CD14-positive monocyte (primary cell): ENCODE data around the gene CDK18. TPM values are rescaled to one million over a fixed set of nuclear protein-coding genes. Genes with fewer than 3 reads are reported as not detected.

Experiments
- DNase-seq, 3 donors: peaks; one replicate each; pipeline ENCODE4 v3.0.0-alpha.2; 2011 to 2022
- H2AFZ ChIP-seq: 2 replicates; pipeline ENCODE4 v1.6.0; 2012; ENCODE audit warnings: mild to moderate bottlenecking, low read depth, low read length, inconsistent platforms; ENCODE audit not compliant: insufficient read depth, poor library complexity, severe bottlenecking
- H3K27ac ChIP-seq, 2 donors: 1 replicate in 1 of 2; 2 replicates in 1 of 2; pipeline ENCODE4 v1.5.1; 2012 to 2013; ENCODE audit warnings: low read length in 2 of 2, control low read depth in 1 of 2, inconsistent platforms in 1 of 2, low read depth in 1 of 2, mild to moderate bottlenecking in 1 of 2
- H3K27me3 ChIP-seq, 2 donors: one replicate each; pipeline versions ENCODE4 v1.6.0 to v1.6.1; 2011 to 2013; ENCODE audit warnings: low read length in 2 of 2; ENCODE audit not compliant: control insufficient read depth in 2 of 2, insufficient read depth in 2 of 2
- H3K36me3 ChIP-seq, 2 donors: replicated peaks in 1 of 2; 1 replicate in 1 of 2; 2 replicates in 1 of 2; pipeline versions ENCODE4 v1.5.1 to v1.6.1; 2012 to 2013; ENCODE audit warnings: low read length in 2 of 2, control low read depth in 1 of 2, inconsistent platforms in 1 of 2, mild to moderate bottlenecking in 1 of 2; ENCODE audit not compliant: insufficient read depth in 2 of 2, control insufficient read depth in 1 of 2
- H3K4me1 ChIP-seq, 2 donors: 1 replicate in 1 of 2; 2 replicates in 1 of 2; pipeline versions ENCODE4 v1.5.1 to v1.6.1; 2012 to 2013; ENCODE audit warnings: low read length in 2 of 2, control low read depth in 1 of 2, inconsistent platforms in 1 of 2, mild to moderate bottlenecking in 1 of 2, moderate library complexity in 1 of 2; ENCODE audit not compliant: insufficient read depth in 2 of 2, control insufficient read depth in 1 of 2
- H3K4me2 ChIP-seq: replicated peaks from 2 replicates; pipeline ENCODE3; 2012; ENCODE audit warnings: low read length, moderate library complexity, mild to moderate bottlenecking; ENCODE audit not compliant: poor library complexity, severe bottlenecking; ENCODE audit errors: extremely low read depth
- H3K4me3 ChIP-seq, 3 experiments: fragments of 200-600 bp in 1 of 3; sonication (generic) in 1 of 3; replicated peaks in 1 of 3; 1 replicate in 2 of 3; 2 replicates in 1 of 3; pipeline ENCODE4 v1.5.1; 2011 to 2013; ENCODE audit warnings: low read length in 3 of 3, mild to moderate bottlenecking in 3 of 3, control low read depth in 2 of 3, low read depth in 2 of 3, inconsistent platforms in 1 of 3, moderate library complexity in 1 of 3
- H3K79me2 ChIP-seq: 2 replicates; pipeline ENCODE4 v1.6.0; 2012; ENCODE audit warnings: mild to moderate bottlenecking, control low read depth, inconsistent platforms, low read length, moderate library complexity; ENCODE audit not compliant: insufficient read depth
- H3K9ac ChIP-seq: 2 replicates; pipeline ENCODE4 v1.6.0; 2017; ENCODE audit warnings: low read length, mild to moderate bottlenecking; ENCODE audit not compliant: insufficient read depth, poor library complexity, severe bottlenecking
- H3K9me3 ChIP-seq, 2 donors: replicated peaks in 1 of 2; 1 replicate in 1 of 2; 2 replicates in 1 of 2; pipeline versions ENCODE4 v1.5.1 to v1.6.1; 2012 to 2013; ENCODE audit warnings: low read length in 2 of 2, control low read depth in 1 of 2; ENCODE audit not compliant: control insufficient read depth in 1 of 2, insufficient read depth in 1 of 2
- H4K20me1 ChIP-seq: 2 replicates; pipeline ENCODE4 v1.6.0; 2012; ENCODE audit warnings: mild to moderate bottlenecking, low read length, control low read depth, moderate library complexity; ENCODE audit not compliant: insufficient read depth
- H3K27ac Mint-ChIP-seq, 7 donors: one replicate each; pipeline ENCODE4 v1.8.0; 2020; ENCODE audit warnings: mild to moderate bottlenecking in 7 of 7, mixed read lengths in 7 of 7, moderate library complexity in 6 of 7, inconsistent platforms in 2 of 7
- H3K27me3 Mint-ChIP-seq, 3 donors: one replicate each; pipeline ENCODE4 v1.8.0; 2021 to 2022; ENCODE audit warnings: low read depth in 3 of 3, mild to moderate bottlenecking in 3 of 3, mixed read lengths in 3 of 3, moderate library complexity in 3 of 3, inconsistent platforms in 1 of 3
- H3K36me3 Mint-ChIP-seq, 2 donors: one replicate each; pipeline ENCODE4 v1.8.0; 2020; ENCODE audit warnings: mixed read lengths in 2 of 2, inconsistent platforms in 1 of 2, mild to moderate bottlenecking in 1 of 2
- H3K4me1 Mint-ChIP-seq: one replicate; pipeline ENCODE4 v1.8.0; 2020; ENCODE audit warnings: mild to moderate bottlenecking, mixed read lengths
- H3K4me3 Mint-ChIP-seq, 2 donors: one replicate each; pipeline ENCODE4 v1.8.0; 2020; ENCODE audit warnings: mild to moderate bottlenecking in 2 of 2, mixed read lengths in 2 of 2, moderate library complexity in 1 of 2
- H3K9me3 Mint-ChIP-seq, 7 donors: one replicate each; pipeline ENCODE4 v1.8.0; 2020 to 2022; ENCODE audit warnings: mixed read lengths in 7 of 7, mild to moderate bottlenecking in 6 of 7, moderate library complexity in 6 of 7, inconsistent platforms in 2 of 7
- CTCF ChIP-seq: fragments of 200-600 bp; IDR thresholded peaks from one replicate; pipeline ENCODE4 v1.8.0; 2022; ENCODE audit warnings: antibody characterized with exemption, mild to moderate bottlenecking
- WGBS: methylation state at CpG from one replicate; pipeline ENCODE4 v1.1.5; 2013; ENCODE audit warnings: missing lambda C conversion rate; ENCODE audit not compliant: insufficient coverage; 5-methylcytosine and 5-hydroxymethylcytosine counted together
- intact Hi-C, 2 donors: fragments of 100-400 bp; cut with micrococcal nuclease; formaldehyde crosslinking; loops; one replicate each; pipeline versions ENCODE4 v1.15.0 to v1.15.1; 2023
- polyA plus RNA-seq, 3 donors: library from polyadenylated mRNA; depleted of rRNA in 1 of 3; unstranded in 2 of 3; stranded (reverse) in 1 of 3; fragments of 300-500 nt in 2 of 3; fragments of >200 nt in 1 of 3; fragmentation: Illumina TruSeq in 2 of 3; gene quantifications; 1 replicate in 2 of 3; 2 replicates in 1 of 3; pipeline ENCODE4 v1.2.3, GENCODE V29; 2012 to 2021

Gene CDK18
- polyA plus RNA-seq, 3 donors, result 0.48 to 4.4 (median 0.66) TPM

- DNase-seq, result no peak
- H3K27me3 ChIP-seq, result no peaks in the 10 kb centered on the region
- no peak for TF ChIP-seq CTCF
- intact Hi-C loops, result loop anchor here in 1 of 2 donors (10.0 kb wide), 1 partner anchor 181 kb away; no protein-coding TSS in a partner anchor
- no peaks in the 10 kb centered on the region for H4K20me1 ChIP-seq
- H3K9ac ChIP-seq, result no peak overlapping the region
- H3K9me3 Mint-ChIP-seq, result no peaks in the 10 kb centered on the region
- no peak overlapping the region for H3K4me3 ChIP-seq
- H3K79me2 ChIP-seq, result no peaks in the 10 kb centered on the region
- no peaks in the 10 kb centered on the region for H3K9me3 ChIP-seq
- peaks cover 32% of the 10 kb centered on the region for H3K4me1 Mint-ChIP-seq
- H3K4me2 ChIP-seq, result no peak overlapping the region
- no peak overlapping the region for H3K27ac ChIP-seq
- WGBS, result 94% methylated on average over 3 of the region's 7 CpGs
- H3K27ac Mint-ChIP-seq, result no peak overlapping the region
- no peak overlapping the region for H2AFZ ChIP-seq
- H3K4me3 Mint-ChIP-seq, result no peak overlapping the region
- peaks cover 31 to 37% of the 10 kb centered on the region in 2 donors for H3K4me1 ChIP-seq
- H3K36me3 ChIP-seq, result no peaks in the 10 kb centered on the region
- peaks cover 3 to 10% (median 5%) of the 10 kb centered on the region in 3 donors for H3K27me3 Mint-ChIP-seq
- no peaks in the 10 kb centered on the region for H3K36me3 Mint-ChIP-seq
Observed at GRCh38 chr1:205533748-205534443, 29.4 kb downstream of the CDK18 start.

DNA sequence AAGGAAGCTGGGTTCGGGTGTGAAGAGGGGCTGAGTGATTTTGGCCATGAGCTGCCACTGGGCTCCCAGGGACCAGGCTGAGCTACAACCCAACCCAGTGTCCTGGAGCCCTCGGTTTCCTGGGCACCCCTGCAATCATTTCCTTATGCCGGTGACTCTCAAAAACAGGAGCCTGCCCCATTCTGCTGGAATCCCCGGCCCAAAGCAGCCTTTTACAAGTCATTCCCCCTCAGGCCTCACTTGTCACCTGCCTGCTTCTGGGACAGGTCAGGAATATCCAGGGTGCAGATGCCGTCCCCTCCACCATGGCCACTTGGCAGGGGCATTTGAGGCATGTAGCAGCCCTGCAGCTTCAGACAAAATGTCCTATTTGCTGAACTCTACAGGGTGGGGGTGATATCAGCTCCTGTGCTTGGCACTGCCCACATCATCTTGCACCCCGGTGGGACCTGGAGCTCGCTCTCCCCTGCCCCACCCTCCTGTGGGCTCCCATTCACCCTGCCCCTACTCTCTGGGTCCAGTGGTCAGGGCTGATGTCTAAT, 30.0 kb downstream of the CDK18 start:
- Mint-ChIP-seq H3K27me3 (peaks cover 1 to 7% (median 3%) of the 10 kb centered on the region in 3 donors), H3K4me1 (peaks cover 34% of the 10 kb centered on the region), H3K9me3 (peaks cover 0 to 3% (median 0%) of the 10 kb centered on the region in 7 donors), H3K27ac (no peak overlapping the region), H3K4me3 (no peak overlapping the region), H3K36me3 (no peaks in the 10 kb centered on the region)
- Histone ChIP-seq H3K36me3 (no peaks in the 10 kb centered on the region), H3K4me2 (no peak overlapping the region), H2AFZ (no peak overlapping the region), H3K4me3 (no peak overlapping the region), H4K20me1 (no peaks in the 10 kb centered on the region), H3K27ac (no peak overlapping the region), H3K4me1 (peaks cover 33 to 37% of the 10 kb centered on the region in 2 donors), H3K9me3 (peaks cover 0 to 1% of the 10 kb centered on the region in 2 donors), H3K79me2 (no peaks in the 10 kb centered on the region), H3K27me3 (no peaks in the 10 kb centered on the region), H3K9ac (no peak overlapping the region)
- 94% methylated on average over 5 of the region's 7 CpGs for WGBS
- TF ChIP-seq CTCF, result no peak
- intact Hi-C loops, result loop anchor here in 1 of 2 donors (10.0 kb wide), 1 partner anchor 180 kb away; no protein-coding TSS in a partner anchor
- DNase-seq, result no peak
